Endothelial cell of umbilical vein (primary cell): ENCODE data around the gene RIT2.

ENCODE experiments used
- POLR2A ChIP-seq: IDR thresholded peaks from 2 replicates; pipeline ENCODE4 v1.6.1; 2012; ENCODE audit warnings: low read depth, mild to moderate bottlenecking, control low read depth, low read length
- POLR2AphosphoS5 ChIP-seq: IDR thresholded peaks from 2 replicates; pipeline ENCODE4 v1.6.1; 2012; ENCODE audit warnings: low read depth, mild to moderate bottlenecking, control low read depth, low read length, moderate library complexity; ENCODE audit not compliant: insufficient read depth
- TF ChIP-seq, protein P1 (sequence below), 2 donors: IDR thresholded peaks; 1 replicate in 1 of 2; 2 replicates in 1 of 2; pipeline ENCODE4 v1.5.1; 2011; ENCODE audit warnings: low read length in 2 of 2, mild to moderate bottlenecking in 2 of 2, moderate library complexity in 2 of 2, control low read depth in 1 of 2, inconsistent platforms in 1 of 2, low read depth in 1 of 2; ENCODE audit not compliant: insufficient read depth in 1 of 2; ENCODE audit errors: extremely low read depth in 1 of 2

DNA sequence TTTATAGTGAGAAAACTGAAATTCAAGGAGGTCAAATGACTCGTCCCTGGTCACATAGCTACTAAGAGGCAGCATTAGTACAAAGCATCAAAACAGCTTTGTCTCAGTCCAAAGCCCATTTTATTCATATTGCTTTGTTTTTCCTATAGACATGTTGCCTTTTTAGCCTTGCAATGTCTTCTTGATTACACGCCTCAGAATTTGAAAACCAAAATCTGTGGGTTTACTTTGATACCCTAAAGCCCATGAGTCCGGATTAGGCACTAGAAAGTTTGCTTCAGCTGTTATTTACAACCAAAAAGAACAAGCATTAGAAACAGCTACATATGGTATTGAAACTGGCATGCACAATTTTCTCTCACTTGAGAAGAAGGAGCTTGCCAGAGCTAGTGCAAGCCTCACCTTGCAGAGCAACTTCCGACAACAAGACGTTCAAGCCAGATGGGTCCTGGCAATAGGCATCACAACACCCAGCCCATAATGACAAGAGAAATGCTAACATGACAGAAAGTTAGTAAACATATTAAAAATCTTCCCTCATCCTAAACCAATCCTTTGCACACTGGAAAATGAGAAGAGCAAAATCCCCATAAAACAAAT lies 276.8 kb downstream of the RIT2 start:
- TF ChIP-seq, protein P1, sequence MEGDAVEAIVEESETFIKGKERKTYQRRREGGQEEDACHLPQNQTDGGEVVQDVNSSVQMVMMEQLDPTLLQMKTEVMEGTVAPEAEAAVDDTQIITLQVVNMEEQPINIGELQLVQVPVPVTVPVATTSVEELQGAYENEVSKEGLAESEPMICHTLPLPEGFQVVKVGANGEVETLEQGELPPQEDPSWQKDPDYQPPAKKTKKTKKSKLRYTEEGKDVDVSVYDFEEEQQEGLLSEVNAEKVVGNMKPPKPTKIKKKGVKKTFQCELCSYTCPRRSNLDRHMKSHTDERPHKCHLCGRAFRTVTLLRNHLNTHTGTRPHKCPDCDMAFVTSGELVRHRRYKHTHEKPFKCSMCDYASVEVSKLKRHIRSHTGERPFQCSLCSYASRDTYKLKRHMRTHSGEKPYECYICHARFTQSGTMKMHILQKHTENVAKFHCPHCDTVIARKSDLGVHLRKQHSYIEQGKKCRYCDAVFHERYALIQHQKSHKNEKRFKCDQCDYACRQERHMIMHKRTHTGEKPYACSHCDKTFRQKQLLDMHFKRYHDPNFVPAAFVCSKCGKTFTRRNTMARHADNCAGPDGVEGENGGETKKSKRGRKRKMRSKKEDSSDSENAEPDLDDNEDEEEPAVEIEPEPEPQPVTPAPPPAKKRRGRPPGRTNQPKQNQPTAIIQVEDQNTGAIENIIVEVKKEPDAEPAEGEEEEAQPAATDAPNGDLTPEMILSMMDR (IDR thresholded peaks at IDR 0.05; ENCODE audit: extremely low read depth in 1 of 2, insufficient read depth in 1 of 2, low read depth in 1 of 2, low read length in 2 of 2), result no peak
- TF ChIP-seq POLR2AphosphoS5 (no peak), POLR2A (no peak)
